Measurements from ENCODE around the gene MYCN.
"Not testable (repeated sequence)": the region's sequence is repeated elsewhere in the genome, so short reads cannot be mapped to it uniquely, and the experiment has no call there.

Gene MYCN

GRCh38 chr2:15897431-15898098 is 42.8 kb upstream of the MYCN start:
- H3K4me1 ChIP-seq: no peaks in the 10 kb centered on the region
- H3K27ac ChIP-seq: no peak overlapping the region
- H3K36me3 ChIP-seq: no peaks in the 10 kb centered on the region
- H3K27me3 ChIP-seq: no peaks in the 10 kb centered on the region
- H3K4me3 ChIP-seq: no peak overlapping the region
- TF ChIP-seq Cebpa-rat (IDR thresholded peaks at IDR 0.05): no peak
- no peak overlapping the region for H3K4me2 ChIP-seq
- peaks cover 38% of the 10 kb centered on the region for H3K9me3 ChIP-seq
- no peak overlapping the region for H3K9ac ChIP-seq
- H4K20me1 ChIP-seq: no peaks in the 10 kb centered on the region

- Histone ChIP-seq H3K4me2 (no peak overlapping the region), H4K20me1 (no peaks in the 10 kb centered on the region), H3K4me1 (no peaks in the 10 kb centered on the region), H3K4me3 (no peak overlapping the region), H3K9me3 (peaks cover 38% of the 10 kb centered on the region), H3K27ac (no peak overlapping the region), H3K9ac (no peak overlapping the region), H3K27me3 (no peaks in the 10 kb centered on the region), H3K36me3 (no peaks in the 10 kb centered on the region)
- no peak for TF ChIP-seq Cebpa-rat (IDR thresholded peaks at IDR 0.05)
Observed at GRCh38 chr2:15899327-15899612, 41.1 kb upstream of the MYCN start.

DNA sequence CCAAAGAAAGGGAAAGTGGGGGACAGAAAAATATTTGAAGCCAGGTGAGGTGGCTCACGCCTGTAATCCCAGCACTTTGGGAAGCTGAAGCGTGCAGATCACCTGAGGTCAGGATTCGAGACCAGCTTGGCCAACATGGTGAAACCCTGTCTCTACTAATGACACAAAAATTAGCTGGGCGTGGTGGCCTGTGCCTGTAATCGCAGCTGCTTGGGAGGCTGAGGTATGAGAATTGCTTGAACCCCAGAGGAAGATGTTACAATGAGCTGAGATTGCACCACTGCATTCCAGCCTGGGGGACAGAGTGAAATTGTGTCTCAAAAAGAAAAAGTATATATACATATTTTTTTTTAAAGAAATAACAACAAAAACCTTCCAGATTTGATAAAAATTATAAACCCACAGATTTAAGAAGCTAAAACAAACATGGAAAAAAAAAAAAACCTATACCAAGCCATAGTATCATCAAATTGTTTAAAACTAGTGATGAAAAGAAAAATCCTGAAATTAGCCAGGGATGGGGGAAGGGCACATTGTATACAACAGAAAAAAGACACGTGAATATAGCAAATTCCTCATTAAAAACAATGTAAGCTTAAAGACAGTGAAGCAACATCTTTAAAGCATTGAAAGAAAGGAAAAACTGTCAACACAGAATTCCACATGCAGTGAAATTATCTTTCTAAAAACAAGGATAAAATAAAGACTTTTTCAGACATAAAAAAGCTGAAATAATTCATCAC is 40.4 kb upstream of the MYCN start:
- Histone ChIP-seq H3K27me3 (no peaks in the 10 kb centered on the region), H3K27ac (no peak overlapping the region), H3K4me2 (no peak overlapping the region), H4K20me1 (no peaks in the 10 kb centered on the region), H3K4me3 (no peak overlapping the region), H3K9me3 (peaks cover 38% of the 10 kb centered on the region), H3K36me3 (no peaks in the 10 kb centered on the region), H3K9ac (no peak overlapping the region), H3K4me1 (no peaks in the 10 kb centered on the region)
- no peak for TF ChIP-seq Cebpa-rat (IDR thresholded peaks at IDR 0.05)

DNA sequence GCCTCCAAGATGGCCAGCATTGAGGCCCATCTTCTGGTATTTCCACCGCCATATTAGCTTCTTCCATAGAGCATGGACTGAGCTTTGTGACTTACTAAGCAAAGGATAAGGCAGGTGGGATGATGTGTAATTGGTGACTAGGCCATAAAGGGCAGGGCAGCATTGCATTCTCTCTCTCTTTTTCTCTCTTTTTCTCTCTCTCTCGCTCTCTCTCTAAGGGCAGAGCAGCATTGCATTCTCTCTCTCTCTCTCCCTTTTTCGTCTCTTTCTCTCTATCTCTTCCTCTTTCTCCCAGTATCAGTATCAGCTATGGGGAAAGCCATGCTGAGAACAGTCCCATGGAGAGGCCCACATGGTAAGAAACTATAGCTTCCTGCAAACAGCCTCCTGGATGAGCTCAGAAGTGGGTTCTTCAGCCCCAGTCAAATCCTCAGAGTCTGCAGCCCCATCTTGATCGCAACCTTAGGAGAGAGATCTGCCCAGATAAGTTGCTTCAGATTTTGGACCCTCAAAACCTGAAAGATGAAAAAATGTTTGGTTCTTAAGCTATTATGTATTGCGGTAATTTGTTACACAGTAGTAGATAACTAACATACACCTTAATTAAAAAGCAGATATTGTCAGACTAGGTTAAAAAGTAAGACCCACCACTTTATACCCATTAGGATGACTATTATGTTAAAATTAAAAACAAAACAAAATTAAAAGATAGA is 39.1 kb upstream of the MYCN start:
- no peaks in the 10 kb centered on the region for H3K36me3 ChIP-seq
- no peak overlapping the region for H3K9ac ChIP-seq
- no peak overlapping the region for H3K4me3 ChIP-seq
- no peak overlapping the region for H3K27ac ChIP-seq
- no peak overlapping the region for H3K4me2 ChIP-seq
- peaks cover 35% of the 10 kb centered on the region for H3K9me3 ChIP-seq
- H3K4me1 ChIP-seq: no peaks in the 10 kb centered on the region
- H3K27me3 ChIP-seq: no peaks in the 10 kb centered on the region
- no peak for TF ChIP-seq Cebpa-rat (IDR thresholded peaks at IDR 0.05)
- H4K20me1 ChIP-seq: no peaks in the 10 kb centered on the region

DNA sequence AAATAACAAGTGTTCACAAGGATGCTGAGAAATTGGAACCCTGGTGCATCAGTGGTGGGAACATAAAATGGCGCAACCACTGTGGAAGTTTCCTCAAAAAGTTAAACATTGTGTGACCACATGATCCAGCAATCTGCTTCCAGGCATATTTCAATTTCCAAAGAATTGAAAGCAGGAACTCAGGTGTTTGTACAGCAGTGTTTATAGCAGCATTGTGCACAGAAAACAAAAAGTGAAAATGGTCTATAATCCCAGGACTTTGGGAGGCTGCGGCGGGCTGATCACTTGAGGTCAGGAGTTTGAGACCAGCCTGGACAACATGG is 38.6 kb upstream of the MYCN start:
- Histone ChIP-seq H3K4me3 (no peak overlapping the region), H3K9ac (no peak overlapping the region), H3K27ac (no peak overlapping the region), H3K27me3 (no peaks in the 10 kb centered on the region), H3K4me2 (no peak overlapping the region), H4K20me1 (no peaks in the 10 kb centered on the region), H3K36me3 (no peaks in the 10 kb centered on the region), H3K9me3 (peaks cover 30% of the 10 kb centered on the region), H3K4me1 (no peaks in the 10 kb centered on the region)
- TF ChIP-seq Cebpa-rat (IDR thresholded peaks at IDR 0.05): no peak

- not testable (repeated sequence) for H3K9ac ChIP-seq, H3K27ac ChIP-seq, H3K4me1 ChIP-seq, H4K20me1 ChIP-seq, H3K4me3 ChIP-seq, H3K27me3 ChIP-seq, H3K4me2 ChIP-seq, H3K36me3 ChIP-seq
- peaks cover 11% of the 10 kb centered on the region; the same call in 1 of the 2 replicates for H3K9me3 ChIP-seq
Observed at GRCh38 chr2:15903910-15904309, 36.4 kb upstream of the MYCN start.

DNA sequence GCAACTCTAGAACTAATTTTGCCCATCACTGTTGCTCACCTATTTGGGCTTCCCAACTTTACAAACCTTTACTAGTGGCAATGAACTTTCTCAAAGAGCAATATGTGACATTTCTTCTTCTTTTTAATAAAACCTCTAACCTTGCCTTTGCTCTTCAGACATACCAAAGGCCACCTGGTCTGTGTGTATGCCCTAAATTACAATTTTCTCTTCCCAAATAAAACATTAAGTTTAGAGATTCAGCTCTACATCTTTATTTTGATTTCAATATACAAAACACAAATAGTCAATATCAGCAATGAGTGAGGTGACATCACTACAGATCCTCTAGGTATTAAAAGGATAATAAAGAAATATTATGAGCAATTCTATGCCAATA is 35.1 kb upstream of the MYCN start:
- Histone ChIP-seq H3K4me1 (no peaks in the 10 kb centered on the region), H3K4me3 (no peak overlapping the region), H3K9ac (no peak overlapping the region), H3K27me3 (no peaks in the 10 kb centered on the region), H3K4me2 (no peak overlapping the region), H3K36me3 (no peaks in the 10 kb centered on the region), H3K9me3 (peaks cover 10% of the 10 kb centered on the region; the same call in 1 of the 2 replicates), H4K20me1 (no peaks in the 10 kb centered on the region), H3K27ac (no peak overlapping the region)
- TF ChIP-seq Cebpa-rat (IDR thresholded peaks at IDR 0.05): no peak

GRCh38 chr2:15905986-15906491 is 34.3 kb upstream of the MYCN start:
- Histone ChIP-seq H3K4me3 (no peak overlapping the region), H3K9ac (no peak overlapping the region), H3K36me3 (no peaks in the 10 kb centered on the region), H4K20me1 (no peaks in the 10 kb centered on the region), H3K27ac (no peak overlapping the region), H3K4me1 (no peaks in the 10 kb centered on the region), H3K27me3 (no peaks in the 10 kb centered on the region), H3K4me2 (no peak overlapping the region), H3K9me3 (peaks cover 8% of the 10 kb centered on the region; the same call in 1 of the 2 replicates)
- TF ChIP-seq Cebpa-rat (IDR thresholded peaks at IDR 0.05): no peak

DNA sequence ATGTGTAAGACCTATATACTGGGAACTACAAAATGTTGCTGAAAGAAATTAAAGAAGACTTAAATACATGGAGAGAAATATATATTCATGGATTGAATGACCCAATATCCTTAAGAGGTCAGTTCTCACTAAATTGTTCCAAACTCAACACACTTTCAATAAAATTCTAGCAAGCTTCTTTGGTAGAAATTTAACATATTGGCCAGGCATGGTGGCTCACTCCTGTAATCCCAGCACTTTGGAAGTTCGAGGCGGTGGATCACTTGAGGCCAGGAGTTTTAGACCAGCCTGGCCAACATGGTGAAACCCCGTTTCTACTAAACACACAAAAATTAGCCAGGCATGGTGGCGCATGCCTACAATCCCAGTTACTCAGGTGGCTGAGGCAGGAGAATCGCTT is 33.6 kb upstream of the MYCN start:
- H3K4me3 ChIP-seq: no peak overlapping the region
- H4K20me1 ChIP-seq: no peaks in the 10 kb centered on the region
- H3K9ac ChIP-seq: no peak overlapping the region
- H3K4me1 ChIP-seq: no peaks in the 10 kb centered on the region
- H3K27me3 ChIP-seq: no peaks in the 10 kb centered on the region
- no peak for TF ChIP-seq Cebpa-rat (IDR thresholded peaks at IDR 0.05)
- no peak overlapping the region for H3K4me2 ChIP-seq
- H3K9me3 ChIP-seq: peaks cover under 1% of the 10 kb centered on the region; the same call in 1 of the 2 replicates
- no peak overlapping the region for H3K27ac ChIP-seq
- no peaks in the 10 kb centered on the region for H3K36me3 ChIP-seq
